ENCODE data around the gene ECM2. TPM values are rescaled to one million over a fixed set of nuclear protein-coding genes. Genes with fewer than 3 reads are reported as not detected.

Gene ECM2
- total RNA-seq, 1 experiment from 2014 or later = not detected

DNA sequence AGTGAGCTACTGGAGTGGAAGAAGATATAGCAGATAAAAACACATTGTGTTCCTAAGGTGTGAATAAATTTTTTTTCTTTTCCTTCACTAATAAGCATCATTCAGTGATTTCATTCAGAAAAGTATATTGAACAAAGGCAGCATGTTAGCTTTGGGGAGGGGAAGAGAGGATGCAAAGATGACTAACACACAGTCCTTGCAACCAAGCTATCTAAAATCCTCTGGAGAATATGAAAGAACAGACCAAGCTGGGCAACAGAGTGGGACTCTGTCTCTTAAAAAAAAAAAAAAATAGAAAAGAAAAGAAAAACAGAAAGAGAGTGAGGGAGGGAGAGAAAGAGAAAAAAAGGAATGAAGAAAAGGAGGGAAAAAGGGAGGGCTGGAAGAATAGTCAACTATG is 89.3 kb downstream of the ECM2 start:
- H3K56ac ChIP-seq (ENCODE audit: insufficient read length, low read depth, low read length) = no peak overlapping the region
- no peak overlapping the region for H3T11ph ChIP-seq (ENCODE audit: low read length)
- no peak overlapping the region for H3K23ac ChIP-seq (ENCODE audit: insufficient read length, low read depth, low read length)
- H3K4me2 ChIP-seq (ENCODE audit: insufficient read depth, insufficient read length, low read length) = no peak overlapping the region
- H3K9ac ChIP-seq (ENCODE audit: extremely low read depth, insufficient read length, low read length) = no peak overlapping the region
- no peaks in the 10 kb centered on the region for H3K79me1 ChIP-seq (ENCODE audit: insufficient read depth, low read depth, low read length, poor library complexity, severe bottlenecking)
- no peaks in the 10 kb centered on the region for H3K23me2 ChIP-seq (ENCODE audit: insufficient read length, low read depth, low read length, poor library complexity, severe bottlenecking)
- no peaks in the 10 kb centered on the region for H3K79me2 ChIP-seq (ENCODE audit: insufficient read depth, low read length)
- no peak overlapping the region for H4K8ac ChIP-seq (replicated peaks; ENCODE audit: insufficient read length, low read depth, low read length)
- no peak overlapping the region for H3K27ac ChIP-seq (ENCODE audit: insufficient read length, low read depth, low read length)
- Mint-ChIP-seq H3K9me3 (no peaks in the 10 kb centered on the region; a peak in 1 of 5 replicates), H3K27ac (0 out of 7 replicates have a peak overlapping the region, but pooled peaks of 1 of the 3 experiments have one; percentile 27), H3K4me3 (no peak overlapping the region), H3K27me3 (ENCODE audit: low read depth) (no peaks in the 10 kb centered on the region), H3K4me1 (peaks cover 8% of the 10 kb centered on the region in 2 experiments), H3K36me3 (ENCODE audit: insufficient read depth in 1 of 3, low read depth in 3 of 3) (peaks cover 0 to 3% (median 0%) of the 10 kb centered on the region in 3 experiments; a peak in 1 of 7 replicates)
- H2BK12ac ChIP-seq (ENCODE audit: insufficient read length, low read depth, low read length) = no peak overlapping the region
- H2BK120ac ChIP-seq (ENCODE audit: low read depth, low read length, poor library complexity, severe bottlenecking) = no peak overlapping the region
- H3K9me3 ChIP-seq (ENCODE audit: control insufficient read depth, low read depth, low read length) = no peaks in the 10 kb centered on the region
- H2BK20ac ChIP-seq (ENCODE audit: low read depth, low read length, poor library complexity, severe bottlenecking) = no peak overlapping the region
- H2AFZ ChIP-seq (ENCODE audit: low read length) = no peak overlapping the region
- no peak overlapping the region for H3K14ac ChIP-seq (ENCODE audit: insufficient read depth, low read length)
- no peaks in the 10 kb centered on the region for H4K20me1 ChIP-seq (ENCODE audit: control insufficient read depth, insufficient read depth, insufficient read length)
- no peak overlapping the region for H3K4ac ChIP-seq (ENCODE audit: low read depth, low read length)
- DNase-seq = no peak
- no peaks in the 10 kb centered on the region for H3K4me1 ChIP-seq (ENCODE audit: insufficient read depth, low read length)
- no peaks in the 10 kb centered on the region for H3K27me3 ChIP-seq (ENCODE audit: insufficient read depth, low read length)
- H2AK5ac ChIP-seq (ENCODE audit: insufficient read length, low read length) = no peak overlapping the region
- no peak overlapping the region for H2BK15ac ChIP-seq (ENCODE audit: low read depth, low read length)
- no peak for TF ChIP-seq CTCF (conservative IDR thresholded peaks at IDR 0.05)
- no peak overlapping the region for H4K91ac ChIP-seq (ENCODE audit: insufficient read length, low read depth, low read length)
- H3K18ac ChIP-seq (ENCODE audit: insufficient read length, low read depth, low read length) = no peak overlapping the region
- H2BK5ac ChIP-seq (ENCODE audit: insufficient read length, low read length) = no peak overlapping the region
- no peak overlapping the region for H4K5ac ChIP-seq (ENCODE audit: insufficient read length, low read depth, low read length)

Small RNA genes lying within 50 kb of the gene (microRNA-seq; reads per million reads assigned to microRNA genes)
- not detected for gene MIR4670 (ENCODE audit: borderline microRNAs expressed)

Other genes with a start within 250 kb of the ECM2 start
- 222 and 234 TPM in 2 replicates for gene IARS1, start 242.3 kb downstream of the ECM2 start, total RNA-seq (2021)
- gene NOL8, start 210.6 kb downstream of the ECM2 start, total RNA-seq (2021) = 42.1 and 48.4 TPM in 2 replicates
- 8.9 and 9.1 TPM in 2 replicates for gene CENPP, start 210.0 kb downstream of the ECM2 start, total RNA-seq (2021)
- not detected in 2 replicates for gene OGN, start 131.4 kb downstream of the ECM2 start, total RNA-seq (2021)
- not detected in 2 replicates for gene OMD, start 111.5 kb downstream of the ECM2 start, total RNA-seq (2021)
- not detected in 2 replicates for gene ASPN, start 53.5 kb downstream of the ECM2 start, total RNA-seq (2021)
- gene IPPK, start 134.1 kb upstream of the ECM2 start, total RNA-seq (2021) = 10.7 and 12.9 TPM in 2 replicates
- 21.2 and 22.3 TPM in 2 replicates for gene BICD2, start 228.8 kb upstream of the ECM2 start, total RNA-seq (2021)